Panc1 (cell line): ENCODE results near the gene PCGF6. TPM values are rescaled to one million over a fixed set of nuclear protein-coding genes. Genes with fewer than 3 reads are reported as not detected.
"Not testable (repeated sequence)": the region's sequence is repeated elsewhere in the genome, so short reads cannot be mapped to it uniquely, and the experiment has no call there.

Experiments
- ATAC-seq: fragments of 200-7000 bp; cut with Tn5 transposase; 2 replicates; pipeline ENCODE4 v1.9.1; 2020; ENCODE audit warnings: mild to moderate bottlenecking, moderate library complexity
- BruUV-seq: library from RNA; stranded (reverse); fragments of 400-500 nt; replicated peaks from 2 replicates; lab custom pipeline; 2021; lab: Mats Ljungman, UMichigan
- CTCF ChIA-PET: fragments of 300-600 bp; sonication (Branson Sonifier 250); formaldehyde crosslinking; loops from one replicate; lab custom pipeline; 2022; ENCODE audit warnings: antibody characterized with exemption; lab: Charles Lee
- POLR2A ChIA-PET: fragments of 300-600 bp; sonication (Branson Sonifier 250); formaldehyde crosslinking; loops from one replicate; lab custom pipeline; 2022; ENCODE audit warnings: antibody characterized with exemption; lab: Charles Lee
- DNase-seq: peaks from one replicate; pipeline ENCODE4 v3.0.0-alpha.2; 2010; ENCODE audit warnings: low read depth, low spot score
- H3K27ac ChIP-seq: 2 replicates; pipeline ENCODE4 v1.5.1; 2011; ENCODE audit warnings: mild to moderate bottlenecking, low read length, inconsistent platforms
- H3K27me3 ChIP-seq: fragments of 200-500 bp; sonication (Bioruptor generic); 2 replicates; pipeline ENCODE4 v1.6.0; 2014; ENCODE audit warnings: low read length, inconsistent platforms; ENCODE audit not compliant: control insufficient read depth, insufficient read depth
- H3K36me3 ChIP-seq: fragments of 200-500 bp; sonication (Bioruptor generic); 2 replicates; pipeline ENCODE4 v1.5.1; 2014; ENCODE audit warnings: inconsistent platforms, mild to moderate bottlenecking, low read length, moderate library complexity; ENCODE audit not compliant: control insufficient read depth, insufficient read depth
- H3K4me1 ChIP-seq: 2 replicates; pipeline ENCODE4 v1.5.1; 2011; ENCODE audit warnings: inconsistent platforms, mild to moderate bottlenecking, low read length, moderate library complexity; ENCODE audit not compliant: control insufficient read depth, insufficient read depth
- H3K4me3 ChIP-seq, 2 experiments: 2 replicates each; pipeline ENCODE4 v1.5.1; 2011 to 2012; ENCODE audit warnings: low read depth in 2 of 2, low read length in 2 of 2, mild to moderate bottlenecking in 2 of 2, inconsistent platforms in 1 of 2, moderate library complexity in 1 of 2
- H3K9me3 ChIP-seq: fragments of 200-500 bp; sonication (Bioruptor generic); 2 replicates; pipeline ENCODE4 v1.5.1; 2014; ENCODE audit warnings: low read depth, mild to moderate bottlenecking, inconsistent platforms, low read length, moderate library complexity; ENCODE audit not compliant: control insufficient read depth, insufficient read depth
- CTCF ChIP-seq: fragments of 450-650 bp; IDR thresholded peaks from 2 replicates; pipeline ENCODE4 v1.5.1; 2017; ENCODE audit warnings: mild to moderate bottlenecking
- POLR2AphosphoS5 ChIP-seq: IDR thresholded peaks from 2 replicates; pipeline ENCODE4 v1.6.1; 2012; ENCODE audit warnings: mild to moderate bottlenecking, low read depth, low read length, moderate library complexity
- SIN3A ChIP-seq: IDR thresholded peaks from 2 replicates; pipeline ENCODE4 v1.6.1; 2012; ENCODE audit warnings: low read depth, mild to moderate bottlenecking, low read length, moderate library complexity, borderline replicate concordance; ENCODE audit not compliant: insufficient read depth
- TCF7L2 ChIP-seq: IDR thresholded peaks from 2 replicates; pipeline ENCODE4 v1.6.1; 2011; ENCODE audit warnings: mild to moderate bottlenecking, low read depth, low read length, inconsistent platforms
- in situ Hi-C: cut with HindIII; loops from 2 replicates; pipeline ENCODE4 v1.10.0; 2016; ENCODE audit warnings: low sequenced_read_pairs, low pct_unique_long_range_greater_than_20kb
- intact Hi-C: fragments of 100-400 bp; cut with micrococcal nuclease; formaldehyde crosslinking; loops from one replicate; pipeline ENCODE4 v1.10.0; 2022; ENCODE audit not compliant: unreplicated experiment
- total RNA-seq: library from RNA; stranded (reverse); gene quantifications from one replicate; pipeline ENCODE4 v1.2.1, GENCODE V29; 2021; ENCODE audit not compliant: unreplicated experiment
- TF ChIP-seq, protein P1 (sequence below), 2 experiments: IDR thresholded peaks; 2 replicates each; pipeline ENCODE4 v1.6.1; 2011 to 2012; ENCODE audit warnings: low read depth in 2 of 2, control low read depth in 1 of 2, low read length in 1 of 2, mild to moderate bottlenecking in 1 of 2, moderate library complexity in 1 of 2; ENCODE audit not compliant: insufficient read depth in 1 of 2

The PCGF6 gene
- total RNA-seq, 1 experiment from 2014 or later: 18.0 TPM

- no TSS peak for BruUV-seq
- H3K9me3 ChIP-seq: no peaks in the 10 kb centered on the region
- no peaks in the 10 kb centered on the region for H3K4me1 ChIP-seq
- ATAC-seq: no peak
- intact Hi-C loops: no loop called here
- TF ChIP-seq, protein P1, sequence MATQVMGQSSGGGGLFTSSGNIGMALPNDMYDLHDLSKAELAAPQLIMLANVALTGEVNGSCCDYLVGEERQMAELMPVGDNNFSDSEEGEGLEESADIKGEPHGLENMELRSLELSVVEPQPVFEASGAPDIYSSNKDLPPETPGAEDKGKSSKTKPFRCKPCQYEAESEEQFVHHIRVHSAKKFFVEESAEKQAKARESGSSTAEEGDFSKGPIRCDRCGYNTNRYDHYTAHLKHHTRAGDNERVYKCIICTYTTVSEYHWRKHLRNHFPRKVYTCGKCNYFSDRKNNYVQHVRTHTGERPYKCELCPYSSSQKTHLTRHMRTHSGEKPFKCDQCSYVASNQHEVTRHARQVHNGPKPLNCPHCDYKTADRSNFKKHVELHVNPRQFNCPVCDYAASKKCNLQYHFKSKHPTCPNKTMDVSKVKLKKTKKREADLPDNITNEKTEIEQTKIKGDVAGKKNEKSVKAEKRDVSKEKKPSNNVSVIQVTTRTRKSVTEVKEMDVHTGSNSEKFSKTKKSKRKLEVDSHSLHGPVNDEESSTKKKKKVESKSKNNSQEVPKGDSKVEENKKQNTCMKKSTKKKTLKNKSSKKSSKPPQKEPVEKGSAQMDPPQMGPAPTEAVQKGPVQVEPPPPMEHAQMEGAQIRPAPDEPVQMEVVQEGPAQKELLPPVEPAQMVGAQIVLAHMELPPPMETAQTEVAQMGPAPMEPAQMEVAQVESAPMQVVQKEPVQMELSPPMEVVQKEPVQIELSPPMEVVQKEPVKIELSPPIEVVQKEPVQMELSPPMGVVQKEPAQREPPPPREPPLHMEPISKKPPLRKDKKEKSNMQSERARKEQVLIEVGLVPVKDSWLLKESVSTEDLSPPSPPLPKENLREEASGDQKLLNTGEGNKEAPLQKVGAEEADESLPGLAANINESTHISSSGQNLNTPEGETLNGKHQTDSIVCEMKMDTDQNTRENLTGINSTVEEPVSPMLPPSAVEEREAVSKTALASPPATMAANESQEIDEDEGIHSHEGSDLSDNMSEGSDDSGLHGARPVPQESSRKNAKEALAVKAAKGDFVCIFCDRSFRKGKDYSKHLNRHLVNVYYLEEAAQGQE (IDR thresholded peaks at IDR 0.05; ENCODE audit: insufficient read depth in 1 of 2, low read depth in 2 of 2, low read length in 1 of 2): no peak
- TF ChIP-seq SIN3A: no peak
- no peak for TF ChIP-seq CTCF
- TF ChIP-seq TCF7L2: no peak
- no peak for TF ChIP-seq POLR2AphosphoS5
- ChIA-PET CTCF (no interaction called here), POLR2A (no interaction called here)
- in situ Hi-C loops: no loop called here
- 0 out of 2 replicates have a peak, but pooled peaks cover 2% of the 10 kb centered on the region for H3K27me3 ChIP-seq
- no peak overlapping the region for H3K4me3 ChIP-seq
- no peak overlapping the region for H3K27ac ChIP-seq
- DNase-seq: no peak
- H3K36me3 ChIP-seq: no peaks in the 10 kb centered on the region
Measured at GRCh38 chr10:103262229-103262628, 88.7 kb downstream of the PCGF6 start.

DNA sequence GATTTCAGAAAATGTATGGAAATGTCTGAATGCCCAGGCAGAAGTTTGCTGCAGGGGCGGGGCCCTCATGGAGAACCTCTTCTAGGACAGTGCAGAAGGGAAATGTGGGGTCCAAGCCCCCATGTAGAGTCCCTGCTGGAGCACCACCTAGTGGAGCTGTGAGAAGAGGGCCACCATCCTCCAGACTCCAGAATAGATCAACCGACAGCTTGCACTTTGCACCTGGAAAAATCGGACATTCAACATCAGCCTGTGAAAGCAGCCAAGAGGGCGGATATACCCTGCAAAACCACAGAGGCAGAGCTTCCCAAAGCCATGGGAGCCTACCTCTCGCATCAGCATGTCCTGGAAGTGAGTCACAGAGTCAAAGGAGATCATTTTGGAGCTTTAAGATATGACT, 91.0 kb downstream of the PCGF6 start:
- in situ Hi-C loops (no loop called here), intact Hi-C loops (no loop called here)
- Histone ChIP-seq H3K4me3 (no peak overlapping the region), H3K4me1 (no peaks in the 10 kb centered on the region), H3K27ac (no peak overlapping the region), H3K9me3 (no peaks in the 10 kb centered on the region), H3K36me3 (no peaks in the 10 kb centered on the region), H3K27me3 (no peaks in the 10 kb centered on the region)
- ChIA-PET CTCF (no interaction called here), POLR2A (interaction anchor here (0.6 kb wide), 2 partner anchors 69 to 327 kb away, joined by 4 to 6 read pairs; no protein-coding TSS in a partner anchor)
- ATAC-seq: no peak
- DNase-seq: no peak
- no TSS peak for BruUV-seq
- TF ChIP-seq SIN3A (no peak), POLR2AphosphoS5 (no peak), TCF7L2 (no peak), CTCF (no peak)
- TF ChIP-seq, protein P1 (IDR thresholded peaks at IDR 0.05; ENCODE audit: insufficient read depth in 1 of 2, low read depth in 2 of 2, low read length in 1 of 2): no peak

GRCh38 chr10:103258928-103259327, 92.0 kb downstream of the PCGF6 start:
- CTCF ChIA-PET, H3K36me3 ChIP-seq, ATAC-seq, in situ Hi-C loops, intact Hi-C loops, H3K9me3 ChIP-seq, H3K4me1 ChIP-seq, DNase-seq, BruUV-seq, POLR2A ChIA-PET, H3K27me3 ChIP-seq, H3K27ac ChIP-seq, H3K4me3 ChIP-seq: not testable (repeated sequence)
